WERI-Rb-1 (cell line): ENCODE results near the gene PXDC1.

ENCODE experiments used
- DNase-seq: peaks from one replicate; pipeline ENCODE4 v3.0.0-alpha.2; 2020
- H3K27ac ChIP-seq: fragments of 250-450 bp; sonication (Bioruptor Pico); 2 replicates; pipeline ENCODE4 v1.5.1; 2020; ENCODE audit warnings: mild to moderate bottlenecking, moderate library complexity
- H3K27me3 ChIP-seq: fragments of 250-450 bp; sonication (Bioruptor Pico); 2 replicates; pipeline ENCODE4 v1.5.1; 2021; ENCODE audit warnings: mild to moderate bottlenecking, low read depth, moderate library complexity; ENCODE audit not compliant: insufficient read depth, severe bottlenecking
- H3K36me3 ChIP-seq: fragments of 250-450 bp; sonication (Bioruptor Pico); 2 replicates; pipeline ENCODE4 v1.5.1; 2020; ENCODE audit warnings: mild to moderate bottlenecking, moderate library complexity
- H3K4me3 ChIP-seq: 2 replicates; pipeline ENCODE4 v1.5.1; 2011; ENCODE audit warnings: low read depth, mild to moderate bottlenecking, control low read depth, low read length
- H3K9me3 ChIP-seq: fragments of 250-450 bp; sonication (Bioruptor Pico); 2 replicates; pipeline ENCODE4 v1.5.1; 2021; ENCODE audit warnings: mild to moderate bottlenecking, moderate library complexity; ENCODE audit not compliant: severe bottlenecking
- TF ChIP-seq, protein P1 (sequence below): IDR thresholded peaks from 2 replicates; pipeline ENCODE4 v1.5.1; 2011; ENCODE audit warnings: low read depth, mild to moderate bottlenecking, control low read depth, inconsistent platforms, low read length

PXDC1 gene

GRCh38 chr6:3696525-3697088 is 54.9 kb downstream of the PXDC1 start:
- Histone ChIP-seq H3K9me3 (peaks cover 10% of the 10 kb centered on the region), H3K27ac (no peak overlapping the region), H3K4me3 (no peak overlapping the region), H3K27me3 (no peaks in the 10 kb centered on the region), H3K36me3 (no peaks in the 10 kb centered on the region)
- no peak for DNase-seq
- TF ChIP-seq, protein P1, sequence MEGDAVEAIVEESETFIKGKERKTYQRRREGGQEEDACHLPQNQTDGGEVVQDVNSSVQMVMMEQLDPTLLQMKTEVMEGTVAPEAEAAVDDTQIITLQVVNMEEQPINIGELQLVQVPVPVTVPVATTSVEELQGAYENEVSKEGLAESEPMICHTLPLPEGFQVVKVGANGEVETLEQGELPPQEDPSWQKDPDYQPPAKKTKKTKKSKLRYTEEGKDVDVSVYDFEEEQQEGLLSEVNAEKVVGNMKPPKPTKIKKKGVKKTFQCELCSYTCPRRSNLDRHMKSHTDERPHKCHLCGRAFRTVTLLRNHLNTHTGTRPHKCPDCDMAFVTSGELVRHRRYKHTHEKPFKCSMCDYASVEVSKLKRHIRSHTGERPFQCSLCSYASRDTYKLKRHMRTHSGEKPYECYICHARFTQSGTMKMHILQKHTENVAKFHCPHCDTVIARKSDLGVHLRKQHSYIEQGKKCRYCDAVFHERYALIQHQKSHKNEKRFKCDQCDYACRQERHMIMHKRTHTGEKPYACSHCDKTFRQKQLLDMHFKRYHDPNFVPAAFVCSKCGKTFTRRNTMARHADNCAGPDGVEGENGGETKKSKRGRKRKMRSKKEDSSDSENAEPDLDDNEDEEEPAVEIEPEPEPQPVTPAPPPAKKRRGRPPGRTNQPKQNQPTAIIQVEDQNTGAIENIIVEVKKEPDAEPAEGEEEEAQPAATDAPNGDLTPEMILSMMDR: no peak

GRCh38 chr6:3695065-3695817 is 56.3 kb downstream of the PXDC1 start:
- no peak overlapping the region for H3K27ac ChIP-seq
- TF ChIP-seq, protein P1: no peak
- H3K27me3 ChIP-seq: no peaks in the 10 kb centered on the region
- H3K9me3 ChIP-seq: peaks cover 10% of the 10 kb centered on the region
- DNase-seq: no peak
- H3K4me3 ChIP-seq: no peak overlapping the region
- no peaks in the 10 kb centered on the region for H3K36me3 ChIP-seq

DNA sequence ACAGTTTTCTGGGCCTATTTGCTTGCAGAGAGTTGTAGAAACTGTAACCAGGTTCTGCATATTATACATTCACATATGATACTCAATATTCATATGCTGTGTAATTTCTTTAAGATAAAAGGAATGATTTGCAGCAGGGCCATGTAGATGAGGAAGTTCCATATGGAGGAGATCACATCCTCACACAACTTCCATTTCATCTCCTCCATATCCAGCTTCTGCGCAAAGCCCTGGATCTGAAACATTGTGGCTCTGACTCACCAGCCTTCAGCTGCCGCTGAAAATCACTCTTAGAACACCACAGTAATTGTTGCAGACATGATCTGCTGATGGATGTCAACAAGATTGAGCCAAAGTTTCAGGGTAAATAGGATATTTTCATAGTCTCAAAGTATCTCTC is 57.7 kb downstream of the PXDC1 start:
- H3K9me3 ChIP-seq: peaks cover 6% of the 10 kb centered on the region
- no peaks in the 10 kb centered on the region for H3K36me3 ChIP-seq
- TF ChIP-seq, protein P1: no peak
- no peak for DNase-seq
- H3K4me3 ChIP-seq: no peak overlapping the region
- H3K27ac ChIP-seq: no peak overlapping the region
- no peaks in the 10 kb centered on the region for H3K27me3 ChIP-seq

GRCh38 chr6:3690506-3690905 is 61.0 kb downstream of the PXDC1 start:
- TF ChIP-seq, protein P1: no peak
- no peak for DNase-seq
- H3K27me3 ChIP-seq: no peaks in the 10 kb centered on the region
- no peak overlapping the region for H3K4me3 ChIP-seq
- H3K27ac ChIP-seq: no peak overlapping the region
- H3K36me3 ChIP-seq: no peaks in the 10 kb centered on the region
- H3K9me3 ChIP-seq: peaks cover 4% of the 10 kb centered on the region

DNA sequence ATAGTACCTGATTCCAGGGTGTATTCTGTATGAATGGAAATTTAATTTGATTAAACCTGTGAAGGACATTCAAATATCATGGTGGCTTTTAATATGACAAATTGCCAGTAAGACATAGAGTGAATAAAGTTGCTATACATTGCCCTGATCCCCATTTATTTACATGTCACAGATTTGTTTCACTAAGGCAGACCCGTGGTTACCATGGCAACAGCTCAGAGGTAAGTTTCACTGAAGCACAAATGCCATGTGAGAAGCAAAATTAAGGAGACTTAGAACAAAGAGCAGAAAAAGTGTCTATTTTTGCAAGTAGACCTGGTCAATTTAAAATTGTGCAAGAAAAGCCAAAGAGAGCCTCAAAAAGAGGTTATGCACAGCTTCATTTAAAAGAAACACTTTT is 63.7 kb downstream of the PXDC1 start:
- H3K36me3 ChIP-seq: no peaks in the 10 kb centered on the region
- H3K27ac ChIP-seq: no peak overlapping the region
- no peaks in the 10 kb centered on the region for H3K27me3 ChIP-seq
- no peak for DNase-seq
- H3K4me3 ChIP-seq: no peak overlapping the region
- TF ChIP-seq, protein P1: no peak
- H3K9me3 ChIP-seq: peaks cover 4% of the 10 kb centered on the region
